Ascending aorta (tissue), 2 donors: Measurements from ENCODE around the gene WWP2. TPM values are rescaled to one million over a fixed set of nuclear protein-coding genes. Genes with fewer than 3 reads are reported as not detected.
A peak's percentile ranks its signal among the peaks of the same experiment; 100 is the strongest.
"Not testable (repeated sequence)": the region's sequence is repeated elsewhere in the genome, so short reads cannot be mapped to it uniquely, and the experiment has no call there.

Source experiments
- DNase-seq, 2 donors: peaks; one replicate each; pipeline ENCODE4 v3.0.0-alpha.2; 2019; ENCODE audit warnings: low spot score in 2 of 2
- H3K27ac ChIP-seq, 2 donors: fragments of 200-600 bp; sonication (generic); one replicate each; pipeline ENCODE4 v1.5.1; 2016 to 2017; ENCODE audit warnings: mild to moderate bottlenecking in 1 of 2
- H3K27me3 ChIP-seq: fragments of 200-600 bp; sonication (generic); one replicate; pipeline ENCODE4 v1.5.1; 2017
- H3K36me3 ChIP-seq, 2 donors: fragments of 200-600 bp; sonication (generic); one replicate each; pipeline ENCODE4 v1.5.1; 2016
- H3K4me1 ChIP-seq, 2 donors: fragments of 200-600 bp; sonication (generic); one replicate each; pipeline ENCODE4 v1.5.1; 2016 to 2017; ENCODE audit warnings: mild to moderate bottlenecking in 1 of 2
- H3K4me3 ChIP-seq, 2 donors: fragments of 200-600 bp; sonication (generic); one replicate each; pipeline ENCODE4 v1.5.1; 2016 to 2017; ENCODE audit warnings: mild to moderate bottlenecking in 1 of 2
- H3K9me3 ChIP-seq, 2 donors: fragments of 200-600 bp; sonication (generic); one replicate each; pipeline ENCODE4 v1.5.1; 2016
- CTCF ChIP-seq, 3 experiments: fragments of 200-600 bp in 2 of 3; fragments of 450-650 bp in 1 of 3; sonication (generic) in 2 of 3; IDR thresholded peaks; one replicate each; pipeline ENCODE4 v1.5.1; 2016 to 2019; ENCODE audit warnings: antibody characterized with exemption in 3 of 3, mild to moderate bottlenecking in 1 of 3, moderate library complexity in 1 of 3
- intact Hi-C: fragments of 100-400 bp; cut with DNase I; formaldehyde crosslinking; loops from one replicate; pipeline ENCODE4 v1.15.1; 2023
- total RNA-seq: library from RNA; depleted of rRNA; stranded (reverse); fragments of >200 nt; gene quantifications from one replicate; pipeline ENCODE4 v1.1.0, GENCODE V29; 2016

Gene WWP2
- total RNA-seq, 1 donor from 2014 or later: 71.2 TPM

GRCh38 chr16:69814561-69814960 lies 52.4 kb downstream of the WWP2 start:
- H3K36me3 ChIP-seq: peaks cover 0 to 2% of the 10 kb centered on the region in 2 donors
- no peaks in the 10 kb centered on the region for H3K9me3 ChIP-seq
- intact Hi-C loops: no loop called here
- no peak overlapping the region for H3K4me3 ChIP-seq
- TF ChIP-seq CTCF (IDR thresholded peaks at IDR 0.05): no peak
- no peaks in the 10 kb centered on the region for H3K4me1 ChIP-seq
- DNase-seq: peak in 1 of 2 donors; percentile 42
- no peak overlapping the region for H3K27ac ChIP-seq
- no peaks in the 10 kb centered on the region for H3K27me3 ChIP-seq

GRCh38 chr16:69815216-69815883 lies 53.2 kb downstream of the WWP2 start:
- H3K27me3 ChIP-seq, H3K36me3 ChIP-seq, H3K27ac ChIP-seq, H3K4me3 ChIP-seq, intact Hi-C loops, H3K4me1 ChIP-seq, H3K9me3 ChIP-seq, DNase-seq: not testable (repeated sequence)

- no peaks in the 10 kb centered on the region for H3K9me3 ChIP-seq
- no peak for TF ChIP-seq CTCF (IDR thresholded peaks at IDR 0.05)
- H3K27ac ChIP-seq: no peak overlapping the region
- H3K4me1 ChIP-seq: peaks cover 4 to 12% of the 10 kb centered on the region in 2 donors
- H3K27me3 ChIP-seq: no peaks in the 10 kb centered on the region
- H3K4me3 ChIP-seq: no peak overlapping the region
- intact Hi-C loops: no loop called here
- peaks cover 0 to 2% of the 10 kb centered on the region in 2 donors for H3K36me3 ChIP-seq
- DNase-seq: peak in 1 of 2 donors; percentile 11
Measured at GRCh38 chr16:69816996-69817395, 54.9 kb downstream of the WWP2 start.

- peaks cover 0 to 2% of the 10 kb centered on the region in 2 donors for H3K36me3 ChIP-seq
- H3K27me3 ChIP-seq: no peaks in the 10 kb centered on the region
- H3K27ac ChIP-seq: no peak overlapping the region
- peaks cover 4 to 12% of the 10 kb centered on the region in 2 donors for H3K4me1 ChIP-seq
- H3K9me3 ChIP-seq: no peaks in the 10 kb centered on the region
- intact Hi-C loops: no loop called here
- H3K4me3 ChIP-seq: no peak overlapping the region
- no peak for TF ChIP-seq CTCF (IDR thresholded peaks at IDR 0.05)
- no peak for DNase-seq
Measured at GRCh38 chr16:69818891-69819545, 56.9 kb downstream of the WWP2 start.

GRCh38 chr16:69820926-69821541 lies 58.9 kb downstream of the WWP2 start:
- Histone ChIP-seq H3K9me3 (no peaks in the 10 kb centered on the region), H3K27me3 (no peaks in the 10 kb centered on the region), H3K27ac (peak overlapping the region; percentile 75 to 84), H3K36me3 (peaks cover 0 to 2% of the 10 kb centered on the region in 2 donors), H3K4me3 (peak overlapping the region; percentile 9 to 54), H3K4me1 (peaks cover 4 to 14% of the 10 kb centered on the region in 2 donors)
- intact Hi-C loops: no loop called here
- peak in 1 of 2 donors; percentile 74 for DNase-seq
- TF ChIP-seq CTCF (IDR thresholded peaks at IDR 0.05): no peak

- Histone ChIP-seq H3K4me1 (peaks cover 4 to 14% of the 10 kb centered on the region in 2 donors), H3K4me3 (no peak overlapping the region), H3K9me3 (no peaks in the 10 kb centered on the region), H3K27ac (peak overlapping the region; percentile 75 to 84), H3K27me3 (no peaks in the 10 kb centered on the region), H3K36me3 (peaks cover 0 to 2% of the 10 kb centered on the region in 2 donors)
- intact Hi-C loops: no loop called here
- DNase-seq: no peak
- no peak for TF ChIP-seq CTCF (IDR thresholded peaks at IDR 0.05)
Measured at GRCh38 chr16:69821844-69822173, 59.7 kb downstream of the WWP2 start.
